ENCODE measurements around the gene B3GNT8. TPM values are rescaled to one million over a fixed set of nuclear protein-coding genes. Genes with fewer than 3 reads are reported as not detected.

The B3GNT8 gene
- total and polyA plus RNA-seq, 10 donors, result 1.8 to 30.3 (median 10.3) TPM

- peak overlapping the region; percentile 83 to 98 (median 95) for H3K27ac ChIP-seq
- H3K4me3 ChIP-seq, result peak overlapping the region; percentile 69 to 100 (median 90)
- DNase-seq, result no peak
- no peak for TF ChIP-seq POLR2A (IDR thresholded peaks at IDR 0.05)
- no peak for TF ChIP-seq POLR2AphosphoS5 (IDR thresholded peaks at IDR 0.05)
- TF ChIP-seq CTCF (IDR thresholded peaks at IDR 0.05 in 8 of 11, conservative IDR thresholded peaks at IDR 0.05 in 3 of 11), result no peak
- no peaks in the 10 kb centered on the region for H3K27me3 ChIP-seq (replicated peaks in 1 of 7)
- H3K9me3 ChIP-seq, result no peaks in the 10 kb centered on the region
- 0% methylated on average over 5 of the region's 5 CpGs for whole genome bisulfite sequencing, 5 donors
- intact Hi-C loops (cut with DNase I; ENCODE audit: low total_unique reads), result no loop called here
- H3K36me3 ChIP-seq, result peaks cover 0 to 29% (median under 1%) of the 10 kb centered on the region in 6 donors
- peaks cover 14 to 81% (median 48%) of the 10 kb centered on the region in 6 donors for H3K4me1 ChIP-seq
Measured at GRCh38 chr19:41398050-41398418, 29.1 kb downstream of the B3GNT8 start.

- no peaks in the 10 kb centered on the region for H3K9me3 ChIP-seq
- TF ChIP-seq POLR2A (IDR thresholded peaks at IDR 0.05) (no peak), POLR2AphosphoS5 (IDR thresholded peaks at IDR 0.05) (peak; percentile 86 to 96 (median 90)), CTCF (IDR thresholded peaks at IDR 0.05 in 8 of 11, conservative IDR thresholded peaks at IDR 0.05 in 3 of 11) (peak in 3 of 11 experiments; percentile 27 to 48 (median 40))
- WGBS, 5 donors, result 0 to 1% (median 0%) methylated on average over 33 to 50 of the region's 50 CpGs
- intact Hi-C loops (cut with DNase I; ENCODE audit: low total_unique reads), result no loop called here
- H3K27me3 ChIP-seq (replicated peaks in 1 of 7), result no peaks in the 10 kb centered on the region
- peak; percentile 99 for DNase-seq
- H3K4me3 ChIP-seq, result peak within 1 kb of the TSS; percentile 69 to 100 (median 90)
- H3K36me3 ChIP-seq, result peaks cover 0 to 29% (median 6%) of the 10 kb centered on the region in 6 donors
- peaks cover 14 to 80% (median 47%) of the 10 kb centered on the region in 6 donors for H3K4me1 ChIP-seq
- H3K27ac ChIP-seq, result peak within 1 kb of the TSS; percentile 83 to 98 (median 95)
Measured at GRCh38 chr19:41397086-41398049, 29.8 kb downstream of the B3GNT8 start, which contains the start of the genes BCKDHA and EXOSC5. BCKDHA (plus strand) TSS chr19:41397818; CDS start chr19:41397828, 10 bp downstream. EXOSC5 (minus strand) TSS chr19:41397359; CDS start chr19:41397328, 31 bp downstream.

GRCh38 chr19:41395355-41395754 is 31.8 kb downstream of the B3GNT8 start:
- TF ChIP-seq POLR2A (IDR thresholded peaks at IDR 0.05) (no peak), POLR2AphosphoS5 (IDR thresholded peaks at IDR 0.05) (no peak), CTCF (IDR thresholded peaks at IDR 0.05 in 8 of 11, conservative IDR thresholded peaks at IDR 0.05 in 3 of 11) (no peak)
- intact Hi-C loops (cut with DNase I; ENCODE audit: low total_unique reads), result no loop called here
- Histone ChIP-seq H3K27ac (no peak overlapping the region), H3K27me3 (replicated peaks in 1 of 7) (no peaks in the 10 kb centered on the region), H3K4me1 (peaks cover 14 to 67% (median 47%) of the 10 kb centered on the region in 6 donors), H3K36me3 (peaks cover 0 to 34% (median 25%) of the 10 kb centered on the region in 6 donors), H3K9me3 (no peaks in the 10 kb centered on the region), H3K4me3 (no peak overlapping the region)
- no peak for DNase-seq
- WGBS, 5 donors, result 65 to 84% (median 73%) methylated on average over 6 of the region's 6 CpGs

GRCh38 chr19:41392775-41393174 is 34.4 kb downstream of the B3GNT8 start:
- peaks cover 5 to 55% (median 28%) of the 10 kb centered on the region in 6 donors for H3K4me1 ChIP-seq
- no peak for TF ChIP-seq POLR2AphosphoS5 (IDR thresholded peaks at IDR 0.05)
- TF ChIP-seq POLR2A (IDR thresholded peaks at IDR 0.05), result no peak
- TF ChIP-seq CTCF (IDR thresholded peaks at IDR 0.05 in 8 of 11, conservative IDR thresholded peaks at IDR 0.05 in 3 of 11), result no peak
- intact Hi-C loops (cut with DNase I; ENCODE audit: low total_unique reads), result no loop called here
- H3K27me3 ChIP-seq (replicated peaks in 1 of 7), result no peaks in the 10 kb centered on the region
- 73 to 92% (median 83%) methylated on average over 12 of the region's 12 CpGs for WGBS, 5 donors
- no peaks in the 10 kb centered on the region for H3K9me3 ChIP-seq
- no peak overlapping the region for H3K27ac ChIP-seq
- no peak overlapping the region for H3K4me3 ChIP-seq
- H3K36me3 ChIP-seq, result peaks cover 0 to 60% (median 46%) of the 10 kb centered on the region in 6 donors
- DNase-seq, result no peak
